H9 (cell line): ENCODE results near the gene ATF7. TPM values are rescaled to one million over a fixed set of nuclear protein-coding genes. Genes with fewer than 3 reads are reported as not detected.

Experiments
- DNase-seq: peaks from one replicate; pipeline ENCODE4 v3.0.0-alpha.2; 2017
- H2AFZ ChIP-seq: one replicate; pipeline ENCODE4 v1.6.1; 2013; ENCODE audit warnings: mild to moderate bottlenecking, low read length, control low read depth, moderate library complexity
- H2AK5ac ChIP-seq: 2 replicates; pipeline ENCODE4 v1.6.1; 2013; ENCODE audit warnings: low read length, control low read depth, mixed read lengths; ENCODE audit not compliant: insufficient read length
- H2BK120ac ChIP-seq: one replicate; pipeline ENCODE4 v1.6.1; 2013; ENCODE audit warnings: low read depth, mild to moderate bottlenecking, low read length, control low read depth, inconsistent platforms; ENCODE audit not compliant: poor library complexity, severe bottlenecking
- H2BK12ac ChIP-seq: 2 replicates; pipeline ENCODE4 v1.6.1; 2013; ENCODE audit warnings: low read length, control low read depth, mixed read lengths, low read depth; ENCODE audit not compliant: insufficient read length
- H2BK15ac ChIP-seq: 2 replicates; pipeline ENCODE4 v1.6.1; 2013; ENCODE audit warnings: low read depth, low read length, control low read depth
- H2BK20ac ChIP-seq: one replicate; pipeline ENCODE4 v1.6.1; 2013; ENCODE audit warnings: low read depth, mild to moderate bottlenecking, low read length, control low read depth, inconsistent platforms; ENCODE audit not compliant: poor library complexity, severe bottlenecking
- H2BK5ac ChIP-seq: 2 replicates; pipeline ENCODE4 v1.6.1; 2013; ENCODE audit warnings: low read length, control low read depth, mixed read lengths; ENCODE audit not compliant: insufficient read length
- H3K14ac ChIP-seq: 2 replicates; pipeline ENCODE4 v1.6.1; 2013; ENCODE audit warnings: low read length, control low read depth; ENCODE audit not compliant: insufficient read depth
- H3K18ac ChIP-seq: 2 replicates; pipeline ENCODE4 v1.6.1; 2013; ENCODE audit warnings: low read depth, mild to moderate bottlenecking, mixed read lengths, low read length, control low read depth; ENCODE audit not compliant: insufficient read length
- H3K23ac ChIP-seq: 2 replicates; pipeline ENCODE4 v1.6.1; 2013; ENCODE audit warnings: low read length, control low read depth, mixed read lengths, low read depth; ENCODE audit not compliant: insufficient read length
- H3K23me2 ChIP-seq: 2 replicates; pipeline ENCODE4 v1.6.1; 2013; ENCODE audit warnings: low read depth, mild to moderate bottlenecking, mixed read lengths, low read length, control low read depth; ENCODE audit not compliant: insufficient read length, poor library complexity, severe bottlenecking
- H3K27ac ChIP-seq: 2 replicates; pipeline ENCODE4 v1.5.1; 2013; ENCODE audit warnings: low read length, control low read depth, mixed read lengths, low read depth; ENCODE audit not compliant: insufficient read length
- H3K27me3 ChIP-seq: 2 replicates; pipeline ENCODE4 v1.6.1; 2013; ENCODE audit warnings: low read length, control low read depth, inconsistent platforms; ENCODE audit not compliant: insufficient read depth
- H3K4ac ChIP-seq: 2 replicates; pipeline ENCODE4 v1.6.1; 2013; ENCODE audit warnings: low read depth, mild to moderate bottlenecking, control low read depth, inconsistent platforms, low read length, moderate library complexity
- H3K4me1 ChIP-seq: 2 replicates; pipeline ENCODE4 v1.6.1; 2013; ENCODE audit warnings: low read length, control low read depth, inconsistent platforms; ENCODE audit not compliant: insufficient read depth
- H3K4me2 ChIP-seq: 2 replicates; pipeline ENCODE4 v1.6.1; 2013; ENCODE audit warnings: low read length, control low read depth, mixed read lengths; ENCODE audit not compliant: insufficient read length, insufficient read depth
- H3K56ac ChIP-seq: 2 replicates; pipeline ENCODE4 v1.6.1; 2013; ENCODE audit warnings: low read depth, mild to moderate bottlenecking, mixed read lengths, low read length, control low read depth; ENCODE audit not compliant: insufficient read length
- H3K79me1 ChIP-seq: 2 replicates; pipeline ENCODE4 v1.6.1; 2013; ENCODE audit warnings: low read depth, mild to moderate bottlenecking, moderate library complexity, low read length, control low read depth, inconsistent platforms; ENCODE audit not compliant: insufficient read depth, poor library complexity, severe bottlenecking
- H3K79me2 ChIP-seq: 2 replicates; pipeline ENCODE4 v1.6.1; 2013; ENCODE audit warnings: low read length, control low read depth, inconsistent platforms; ENCODE audit not compliant: insufficient read depth
- H3K9ac ChIP-seq: 2 replicates; pipeline ENCODE4 v1.6.1; 2013; ENCODE audit warnings: low read length, control low read depth, mixed read lengths; ENCODE audit not compliant: insufficient read length; ENCODE audit errors: extremely low read depth
- H3K9me3 ChIP-seq: one replicate; pipeline ENCODE4 v1.6.1; 2013; ENCODE audit warnings: low read depth, low read length, inconsistent platforms; ENCODE audit not compliant: control insufficient read depth
- H3T11ph ChIP-seq: one replicate; pipeline ENCODE4 v1.6.1; 2013; ENCODE audit warnings: mild to moderate bottlenecking, low read length, control low read depth, inconsistent platforms
- H4K20me1 ChIP-seq: one replicate; pipeline ENCODE4 v1.6.1; 2013; ENCODE audit not compliant: control insufficient read depth, insufficient read length, insufficient read depth
- H4K5ac ChIP-seq: 2 replicates; pipeline ENCODE4 v1.6.1; 2013; ENCODE audit warnings: low read depth, mild to moderate bottlenecking, mixed read lengths, low read length, control low read depth; ENCODE audit not compliant: insufficient read length
- H4K8ac ChIP-seq: replicated peaks from 2 replicates; pipeline ENCODE4 v1.6.1; 2013; ENCODE audit warnings: low read length, control low read depth, mixed read lengths, low read depth; ENCODE audit not compliant: insufficient read length
- H4K91ac ChIP-seq: 2 replicates; pipeline ENCODE4 v1.6.1; 2013; ENCODE audit warnings: low read depth, mild to moderate bottlenecking, moderate library complexity, mixed read lengths, low read length, control low read depth; ENCODE audit not compliant: insufficient read length
- H3K27ac Mint-ChIP-seq, 3 experiments: 2 replicates in 2 of 3; 3 replicates in 1 of 3; pipeline ENCODE4 v1.8.0; 2020 to 2021; ENCODE audit warnings: mixed read lengths in 3 of 3, mild to moderate bottlenecking in 1 of 3, moderate library complexity in 1 of 3
- H3K27me3 Mint-ChIP-seq: 2 replicates; pipeline ENCODE4 v1.8.0; 2021; ENCODE audit warnings: low read depth, mild to moderate bottlenecking, moderate library complexity, mixed read lengths
- H3K36me3 Mint-ChIP-seq, 3 experiments: 2 replicates in 2 of 3; 3 replicates in 1 of 3; pipeline ENCODE4 v1.8.0; 2020 to 2021; ENCODE audit warnings: low read depth in 3 of 3, mixed read lengths in 3 of 3; ENCODE audit not compliant: insufficient read depth in 1 of 3
- H3K4me1 Mint-ChIP-seq, 2 experiments: 2 replicates each; pipeline ENCODE4 v1.8.0; 2020; ENCODE audit warnings: mixed read lengths in 2 of 2
- H3K4me3 Mint-ChIP-seq, 2 experiments: 2 replicates in 1 of 2; 3 replicates in 1 of 2; pipeline ENCODE4 v1.8.0; 2020 to 2021; ENCODE audit warnings: mild to moderate bottlenecking in 2 of 2, mixed read lengths in 2 of 2, moderate library complexity in 1 of 2
- H3K9me3 Mint-ChIP-seq, 2 experiments: 2 replicates in 1 of 2; 3 replicates in 1 of 2; pipeline ENCODE4 v1.8.0; 2020; ENCODE audit warnings: mild to moderate bottlenecking in 2 of 2, mixed read lengths in 2 of 2, moderate library complexity in 1 of 2
- total RNA-seq: library from RNA; stranded (reverse); gene quantifications from 2 replicates; pipeline ENCODE4 v1.2.1, GENCODE V29; 2021
- TF ChIP-seq, protein P1 (sequence below): fragments of 200-600 bp; sonication (generic); conservative IDR thresholded peaks from 3 replicates; pipeline ENCODE4 v1.8.0; 2021; ENCODE audit warnings: antibody characterized with exemption, mild to moderate bottlenecking

The ATF7 gene
- total RNA-seq, 1 experiment from 2014 or later, result 17.7 TPM

DNA sequence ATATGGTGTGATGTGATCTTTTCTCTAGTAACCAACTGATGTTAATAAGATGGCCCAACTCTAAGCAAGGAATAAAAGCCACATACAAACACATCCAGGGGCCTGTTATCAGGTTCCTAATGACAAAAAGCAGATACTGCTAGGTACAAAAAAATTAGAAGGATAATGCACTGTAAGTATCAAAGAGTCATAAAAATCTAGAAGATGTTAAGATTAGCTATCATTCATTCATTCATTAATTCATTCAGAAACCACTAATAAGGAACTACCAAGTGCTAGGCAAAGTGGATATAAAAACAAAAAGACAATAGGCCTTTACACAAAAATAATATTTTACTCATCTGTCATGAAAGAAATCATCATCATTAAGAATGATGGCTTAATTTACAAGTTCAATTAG lies 21.6 kb downstream of the ATF7 start:
- Histone ChIP-seq H2BK120ac (no peak overlapping the region), H2BK5ac (no peak overlapping the region), H3K14ac (no peak overlapping the region), H3K56ac (no peak overlapping the region), H4K8ac (no peak overlapping the region), H3K27me3 (no peaks in the 10 kb centered on the region), H2BK15ac (no peak overlapping the region), H3K79me2 (no peaks in the 10 kb centered on the region), H4K5ac (no peak overlapping the region), H3K4ac (no peak overlapping the region), H3K23me2 (no peaks in the 10 kb centered on the region), H4K20me1 (no peaks in the 10 kb centered on the region), H2AFZ (no peak overlapping the region), H3K79me1 (no peaks in the 10 kb centered on the region), H3K4me2 (no peak overlapping the region), H3K23ac (no peak overlapping the region), H3K18ac (no peak overlapping the region), H2BK12ac (no peak overlapping the region), H3T11ph (no peak overlapping the region), H3K9ac (no peak overlapping the region), H2AK5ac (no peak overlapping the region), H3K9me3 (no peaks in the 10 kb centered on the region), H3K27ac (no peak overlapping the region), H2BK20ac (no peak overlapping the region), H4K91ac (no peak overlapping the region), H3K4me1 (no peaks in the 10 kb centered on the region; the same call in 1 of the 2 replicates)
- Mint-ChIP-seq H3K36me3 (peaks cover 0 to 2% (median 0%) of the 10 kb centered on the region in 3 experiments; a peak in 1 of 7 replicates), H3K9me3 (no peaks in the 10 kb centered on the region), H3K4me1 (peaks cover 23 to 27% of the 10 kb centered on the region in 2 experiments), H3K27ac (no peak overlapping the region), H3K4me3 (no peak overlapping the region), H3K27me3 (no peaks in the 10 kb centered on the region)
- TF ChIP-seq, protein P1, sequence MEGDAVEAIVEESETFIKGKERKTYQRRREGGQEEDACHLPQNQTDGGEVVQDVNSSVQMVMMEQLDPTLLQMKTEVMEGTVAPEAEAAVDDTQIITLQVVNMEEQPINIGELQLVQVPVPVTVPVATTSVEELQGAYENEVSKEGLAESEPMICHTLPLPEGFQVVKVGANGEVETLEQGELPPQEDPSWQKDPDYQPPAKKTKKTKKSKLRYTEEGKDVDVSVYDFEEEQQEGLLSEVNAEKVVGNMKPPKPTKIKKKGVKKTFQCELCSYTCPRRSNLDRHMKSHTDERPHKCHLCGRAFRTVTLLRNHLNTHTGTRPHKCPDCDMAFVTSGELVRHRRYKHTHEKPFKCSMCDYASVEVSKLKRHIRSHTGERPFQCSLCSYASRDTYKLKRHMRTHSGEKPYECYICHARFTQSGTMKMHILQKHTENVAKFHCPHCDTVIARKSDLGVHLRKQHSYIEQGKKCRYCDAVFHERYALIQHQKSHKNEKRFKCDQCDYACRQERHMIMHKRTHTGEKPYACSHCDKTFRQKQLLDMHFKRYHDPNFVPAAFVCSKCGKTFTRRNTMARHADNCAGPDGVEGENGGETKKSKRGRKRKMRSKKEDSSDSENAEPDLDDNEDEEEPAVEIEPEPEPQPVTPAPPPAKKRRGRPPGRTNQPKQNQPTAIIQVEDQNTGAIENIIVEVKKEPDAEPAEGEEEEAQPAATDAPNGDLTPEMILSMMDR, result no peak
- no peak for DNase-seq
